SK-N-SH (cell line): ENCODE data around the gene TBPL2. TPM values are rescaled to one million over a fixed set of nuclear protein-coding genes. Genes with fewer than 3 reads are reported as not detected.

ENCODE experiments used
- CTCF ChIA-PET: fragments of 300-600, 350-600 bp; formaldehyde crosslinking; extraction: SDS; loops from one replicate; lab custom pipeline; 2021; lab: Yijun Ruan, JAX
- POLR2A ChIA-PET: fragments of 350-600 bp; sonication (Branson Sonifier 250); formaldehyde crosslinking; extraction: SDS; loops from one replicate; lab custom pipeline; 2020; ENCODE audit warnings: antibody characterized with exemption, inconsistent platforms; lab: Yijun Ruan, JAX
- DNase-seq: peaks from one replicate; pipeline ENCODE4 v3.0.0; 2012
- H2AFZ ChIP-seq: fragments of 200-600 bp; sonication (generic); 2 replicates; pipeline ENCODE4 v1.8.1; 2016; ENCODE audit warnings: antibody characterized with exemption, mild to moderate bottlenecking, low read depth
- H3F3A ChIP-seq: fragments of 200-600 bp; sonication (generic); replicated peaks from 2 replicates; pipeline ENCODE3; 2016; ENCODE audit warnings: antibody characterized with exemption, mild to moderate bottlenecking; ENCODE audit not compliant: insufficient read depth
- H3K27ac ChIP-seq, 2 experiments: fragments of 200-500 bp in 1 of 2; fragments of 200-600 bp in 1 of 2; sonication (Bioruptor generic) in 1 of 2; sonication (generic), shearing (Covaris generic) in 1 of 2; 2 replicates each; pipeline versions ENCODE4 v1.5.1 to v1.6.1; 2014 to 2016; ENCODE audit warnings: low read depth in 2 of 2, inconsistent platforms in 1 of 2, low read length in 1 of 2, mild to moderate bottlenecking in 1 of 2, mixed read lengths in 1 of 2
- H3K27me3 ChIP-seq: fragments of 200-600 bp; sonication (generic), shearing (Covaris generic); 2 replicates; pipeline ENCODE4 v1.6.1; 2016; ENCODE audit warnings: mixed run types; ENCODE audit not compliant: insufficient read depth
- H3K36me3 ChIP-seq, 2 experiments: fragments of 200-500 bp in 1 of 2; fragments of 200-600 bp in 1 of 2; sonication (Bioruptor generic) in 1 of 2; sonication (generic) in 1 of 2; replicated peaks in 1 of 2; 2 replicates each; pipeline versions ENCODE3 to v1.5.1; 2014 to 2016; ENCODE audit warnings: low read length in 1 of 2, mild to moderate bottlenecking in 1 of 2; ENCODE audit not compliant: insufficient read depth in 2 of 2, control insufficient read depth in 1 of 2
- H3K4me1 ChIP-seq, 2 experiments: fragments of 200-500 bp in 1 of 2; fragments of 200-600 bp in 1 of 2; sonication (Bioruptor generic) in 1 of 2; sonication (generic), shearing (Covaris generic) in 1 of 2; 2 replicates each; pipeline versions ENCODE4 v1.5.1 to v1.6.1; 2014 to 2016; ENCODE audit warnings: low read depth in 1 of 2, low read length in 1 of 2, mixed run types in 1 of 2; ENCODE audit not compliant: insufficient read depth in 2 of 2, control insufficient read depth in 1 of 2
- H3K4me2 ChIP-seq: fragments of 200-600 bp; sonication (generic), shearing (Covaris generic); 2 replicates; pipeline ENCODE4 v1.6.1; 2017; ENCODE audit warnings: mixed run types
- H3K4me3 ChIP-seq, 2 experiments: fragments of 200-500 bp in 1 of 2; fragments of 200-600 bp in 1 of 2; sonication (Bioruptor generic) in 1 of 2; sonication (generic), shearing (Covaris generic) in 1 of 2; 2 replicates each; pipeline versions ENCODE4 v1.5.1 to v1.8.1; 2014 to 2016; ENCODE audit warnings: low read depth in 2 of 2, inconsistent platforms in 1 of 2, low read length in 1 of 2, mild to moderate bottlenecking in 1 of 2, mixed read lengths in 1 of 2, moderate library complexity in 1 of 2
- H3K79me2 ChIP-seq: fragments of 200-600 bp; sonication (generic); 2 replicates; pipeline ENCODE4 v1.8.1; 2017; ENCODE audit warnings: mild to moderate bottlenecking; ENCODE audit not compliant: insufficient read depth
- H3K9ac ChIP-seq: fragments of 200-600 bp; sonication (generic); 2 replicates; pipeline ENCODE4 v1.6.1; 2017; ENCODE audit warnings: mixed run types
- H3K9me2 ChIP-seq: fragments of 200-600 bp; sonication (generic); 2 replicates; pipeline ENCODE4 v1.6.1; 2017; ENCODE audit warnings: mixed run types
- H3K9me3 ChIP-seq: fragments of 200-600 bp; sonication (generic); 2 replicates; pipeline ENCODE4 v1.6.1; 2017; ENCODE audit warnings: mixed run types, mild to moderate bottlenecking, moderate library complexity
- H4K20me1 ChIP-seq: fragments of 200-600 bp; sonication (generic); 2 replicates; pipeline ENCODE4 v1.6.1; 2017; ENCODE audit warnings: mild to moderate bottlenecking, mixed run types; ENCODE audit not compliant: insufficient read depth
- CHD2 ChIP-seq: fragments of 150-350 bp; IDR thresholded peaks from 2 replicates; pipeline ENCODE4 v1.6.1; 2018; ENCODE audit warnings: low read length; ENCODE audit not compliant: partially characterized antibody
- EP300 ChIP-seq, 2 experiments: IDR thresholded peaks; 2 replicates each; pipeline versions ENCODE4 v1.4.0 to v1.6.1; 2012; ENCODE audit warnings: borderline replicate concordance in 1 of 2, low read depth in 1 of 2, low read length in 1 of 2
- FOSL2 ChIP-seq: IDR thresholded peaks from 2 replicates; pipeline ENCODE4 v1.4.0; 2012; ENCODE audit warnings: low read depth, mild to moderate bottlenecking, moderate library complexity, borderline replicate concordance
- FOXJ3 ChIP-seq: sonication (generic); formaldehyde crosslinking; IDR thresholded peaks from 2 replicates; pipeline ENCODE4 v1.5.1; 2020; ENCODE audit warnings: mild to moderate bottlenecking, missing genetic modification reagents
- SIN3A ChIP-seq: IDR thresholded peaks from 2 replicates; pipeline ENCODE4 v1.6.1; 2012; ENCODE audit warnings: low read depth, mild to moderate bottlenecking, low read length, moderate library complexity, borderline replicate concordance
- TCF12 ChIP-seq: IDR thresholded peaks from 2 replicates; pipeline ENCODE4 v1.4.0; 2012
- USF2 ChIP-seq: fragments of 150-350 bp; IDR thresholded peaks from 2 replicates; pipeline ENCODE4 v1.6.1; 2017; ENCODE audit warnings: antibody characterized with exemption, low read length, low read depth, borderline replicate concordance
- YY1 ChIP-seq: IDR thresholded peaks from 2 replicates; pipeline ENCODE4 v1.4.0; 2012; ENCODE audit warnings: low read depth, mild to moderate bottlenecking
- WGBS: methylation state at CpG from one replicate; pipeline ENCODE4 v1.1.6; 2017; ENCODE audit warnings: low lambda C conversion rate; 5-methylcytosine and 5-hydroxymethylcytosine counted together
- polyA plus RNA-seq, 3 experiments: library from polyadenylated mRNA; depleted of rRNA; stranded (reverse); fragments of >200 nt; gene quantifications; 2 replicates each; pipeline ENCODE4 v1.2.3, GENCODE V29; 2012
- TF ChIP-seq, protein P1 (sequence below): fragments of 150-350 bp; IDR thresholded peaks from 2 replicates; pipeline ENCODE4 v1.6.1; 2016; ENCODE audit warnings: mild to moderate bottlenecking, low read depth, low read length

Gene TBPL2
- polyA plus RNA-seq, 1 of the 3 experiments (the other 2 are of a cell fraction): not detected

GRCh38 chr14:55450124-55450523, 9.7 kb upstream of the TBPL2 start:
- Histone ChIP-seq H4K20me1 (no peaks in the 10 kb centered on the region), H3F3A (peaks cover 41% of the 10 kb centered on the region), H3K4me3 (no peak overlapping the region), H3K27me3 (no peaks in the 10 kb centered on the region), H3K9me3 (no peaks in the 10 kb centered on the region), H3K79me2 (no peaks in the 10 kb centered on the region), H3K4me2 (no peak overlapping the region), H3K9me2 (no peaks in the 10 kb centered on the region), H3K27ac (no peak overlapping the region), H3K36me3 (no peaks in the 10 kb centered on the region), H2AFZ (no peak overlapping the region), H3K4me1 (peaks cover 14 to 41% of the 10 kb centered on the region in 2 experiments), H3K9ac (no peak overlapping the region)
- POLR2A ChIA-PET: no interaction called here
- WGBS: 93% methylated on average over 2 of the region's 2 CpGs
- DNase-seq: no peak
- CTCF ChIA-PET: interaction anchor here (0.6 to 2.6 kb wide), 6 partner anchors 11 to 360 kb away, joined by 3 to 11 read pairs (median 3); no protein-coding TSS in a partner anchor
- TF ChIP-seq CHD2 (no peak), TCF12 (no peak), YY1 (no peak)

DNA sequence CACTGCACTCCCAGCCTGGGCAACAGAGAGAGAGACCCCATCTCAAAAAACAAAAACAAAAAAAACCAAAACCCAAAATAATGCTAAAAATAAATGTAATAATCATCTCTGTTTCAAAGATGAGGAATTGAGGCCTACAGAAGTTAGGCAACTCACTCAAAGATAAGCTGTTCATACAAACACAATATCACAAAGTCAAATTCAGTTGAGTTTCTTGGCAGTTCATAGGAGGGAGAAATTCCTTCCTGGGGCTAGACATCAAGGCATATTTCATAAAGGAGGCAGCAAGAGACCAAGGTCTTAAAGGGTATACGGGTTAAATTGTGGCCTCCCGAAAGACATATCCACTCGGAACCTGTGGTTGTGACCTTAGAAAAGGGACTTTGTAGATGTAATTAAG, 8.7 kb upstream of the TBPL2 start:
- ChIA-PET CTCF (interaction anchor here (0.6 to 2.6 kb wide), 5 partner anchors 10 to 1513 kb away, joined by 3 to 11 read pairs (median 3); no protein-coding TSS in a partner anchor), POLR2A (no interaction called here)
- no peak overlapping the region for H3K4me3 ChIP-seq
- H3K4me2 ChIP-seq: no peak overlapping the region
- H3F3A ChIP-seq: peaks cover 31% of the 10 kb centered on the region
- no peaks in the 10 kb centered on the region for H3K79me2 ChIP-seq
- TF ChIP-seq FOSL2: no peak
- TF ChIP-seq USF2: no peak
- TF ChIP-seq FOXJ3 (CRISPR knock-in tag): no peak
- TF ChIP-seq SIN3A: no peak
- TF ChIP-seq EP300 (IDR thresholded peaks at IDR 0.05; ENCODE audit: borderline replicate concordance in 1 of 2, low read depth in 1 of 2, low read length in 1 of 2): no peak
- TF ChIP-seq, protein P1, sequence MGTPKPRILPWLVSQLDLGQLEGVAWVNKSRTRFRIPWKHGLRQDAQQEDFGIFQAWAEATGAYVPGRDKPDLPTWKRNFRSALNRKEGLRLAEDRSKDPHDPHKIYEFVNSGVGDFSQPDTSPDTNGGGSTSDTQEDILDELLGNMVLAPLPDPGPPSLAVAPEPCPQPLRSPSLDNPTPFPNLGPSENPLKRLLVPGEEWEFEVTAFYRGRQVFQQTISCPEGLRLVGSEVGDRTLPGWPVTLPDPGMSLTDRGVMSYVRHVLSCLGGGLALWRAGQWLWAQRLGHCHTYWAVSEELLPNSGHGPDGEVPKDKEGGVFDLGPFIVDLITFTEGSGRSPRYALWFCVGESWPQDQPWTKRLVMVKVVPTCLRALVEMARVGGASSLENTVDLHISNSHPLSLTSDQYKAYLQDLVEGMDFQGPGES: no peak
- H3K27ac ChIP-seq: peak overlapping the region in 1 of 2 experiments; percentile 86; a peak in 1 of 4 replicates
- no peaks in the 10 kb centered on the region for H3K9me2 ChIP-seq
- DNase-seq: no peak
- H3K4me1 ChIP-seq: peaks cover 4 to 33% of the 10 kb centered on the region in 2 experiments
- H4K20me1 ChIP-seq: no peaks in the 10 kb centered on the region
- 61% methylated on average over 3 of the region's 3 CpGs for WGBS
- H3K9ac ChIP-seq: no peak overlapping the region
- H2AFZ ChIP-seq: no peak overlapping the region
- H3K27me3 ChIP-seq: no peaks in the 10 kb centered on the region
- no peaks in the 10 kb centered on the region for H3K9me3 ChIP-seq
- no peaks in the 10 kb centered on the region for H3K36me3 ChIP-seq
